ENCODE results near the gene RFX7. TPM values are rescaled to one million over a fixed set of nuclear protein-coding genes. Genes with fewer than 3 reads are reported as not detected.

The RFX7 gene
- total RNA-seq, 1 donor from 2014 or later = 43.8 TPM

DNA sequence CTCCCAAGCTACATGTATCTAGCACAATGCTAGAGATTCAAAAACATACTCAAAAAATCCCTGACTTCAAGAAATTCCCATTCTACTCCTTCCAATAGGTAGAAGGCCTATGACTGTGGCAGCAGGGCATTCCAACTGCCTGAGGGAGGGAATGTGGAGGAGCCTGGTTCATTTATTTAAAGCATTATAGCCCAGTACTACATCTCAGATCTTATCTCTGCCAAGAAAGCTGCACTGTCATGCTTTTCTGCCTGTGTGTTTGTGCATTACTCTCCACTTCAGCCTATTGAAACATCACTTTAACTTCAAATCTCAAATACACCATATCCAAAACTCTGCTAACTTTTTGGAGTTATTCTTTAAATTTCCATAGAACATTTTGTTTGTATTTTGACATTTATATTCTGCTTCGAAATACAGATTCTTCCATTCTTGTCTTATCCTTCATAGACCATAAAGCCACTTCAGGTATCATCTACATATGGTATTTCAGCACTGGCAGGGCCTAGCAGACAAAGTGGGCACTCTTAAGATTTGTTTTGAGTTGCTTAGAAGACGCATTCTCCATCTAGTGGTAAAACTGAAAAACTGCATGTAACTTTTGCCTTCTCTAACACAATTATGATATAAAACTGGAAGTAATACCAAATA is 191.2 kb downstream of the RFX7 start:
- intact Hi-C loops (cut with micrococcal nuclease) = loop anchor here (1.0 to 10.0 kb wide), 9 partner anchors 18 to 644 kb away; partner anchors contain the start of genes CCPG1, NEDD4 and PIERCE2

DNA sequence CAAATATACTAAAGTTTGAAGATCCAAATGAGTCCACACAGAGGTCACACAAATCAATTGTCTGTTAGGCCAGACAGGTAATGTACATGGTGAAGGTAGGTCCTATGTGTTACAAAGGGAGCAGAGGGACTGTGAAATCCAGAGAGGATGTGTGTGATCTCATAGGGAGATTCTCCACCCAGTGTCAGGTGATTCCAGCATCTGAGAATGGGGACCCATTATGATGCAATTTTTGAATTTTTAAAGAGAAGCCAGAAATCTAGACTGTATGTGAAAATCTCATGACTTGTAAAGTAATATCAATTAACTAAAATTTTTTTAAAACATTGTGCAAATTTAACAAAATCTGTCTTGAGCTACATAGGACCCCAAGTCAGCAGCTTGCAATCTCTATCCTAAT is 192.0 kb downstream of the RFX7 start:
- intact Hi-C loops (cut with micrococcal nuclease) = loop anchor here (1.0 to 10.0 kb wide), 9 partner anchors 17 to 643 kb away; partner anchors contain the start of genes CCPG1, NEDD4 and PIERCE2

DNA sequence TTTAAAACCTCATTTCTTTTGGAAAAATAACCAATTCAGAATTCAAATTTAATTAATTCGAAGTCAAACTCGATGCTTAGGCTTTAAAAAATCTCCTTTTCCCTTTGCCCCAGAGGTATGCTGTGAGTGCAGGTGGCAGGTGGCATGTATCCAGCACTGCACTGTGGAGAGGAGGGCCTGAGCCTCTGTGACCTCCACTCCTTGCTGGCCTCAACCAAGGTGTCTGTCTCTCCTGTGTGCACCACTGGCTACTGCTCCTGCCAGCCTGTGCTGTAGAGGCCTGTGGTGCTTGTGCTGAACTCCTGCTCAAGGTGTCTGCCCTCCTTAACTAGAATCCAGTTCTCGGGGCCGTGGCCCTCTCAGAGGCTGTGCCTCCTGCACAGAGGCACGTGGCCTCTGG is 194.1 kb downstream of the RFX7 start:
- intact Hi-C loops (cut with micrococcal nuclease) = no loop called here

DNA sequence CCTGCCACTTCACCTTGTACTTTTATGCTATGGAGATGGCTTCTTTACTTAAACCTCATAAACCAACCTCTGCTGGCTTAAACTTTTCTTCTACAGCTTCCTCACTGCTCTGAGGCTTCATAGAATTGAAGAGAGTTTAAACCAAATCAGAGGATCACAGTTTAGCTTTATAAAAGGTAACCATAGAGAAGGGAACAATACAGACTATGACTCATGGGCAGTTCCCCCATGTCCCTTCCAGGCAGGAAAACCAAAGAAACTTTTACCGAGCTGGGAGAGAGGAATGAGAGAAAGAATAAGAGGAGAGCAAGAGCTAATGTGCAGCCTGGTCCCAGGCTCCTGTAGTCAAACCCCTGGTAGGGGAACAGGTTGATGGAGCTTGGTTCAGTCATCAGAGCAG is 196.3 kb downstream of the RFX7 start:
- intact Hi-C loops (cut with micrococcal nuclease) = no loop called here

DNA sequence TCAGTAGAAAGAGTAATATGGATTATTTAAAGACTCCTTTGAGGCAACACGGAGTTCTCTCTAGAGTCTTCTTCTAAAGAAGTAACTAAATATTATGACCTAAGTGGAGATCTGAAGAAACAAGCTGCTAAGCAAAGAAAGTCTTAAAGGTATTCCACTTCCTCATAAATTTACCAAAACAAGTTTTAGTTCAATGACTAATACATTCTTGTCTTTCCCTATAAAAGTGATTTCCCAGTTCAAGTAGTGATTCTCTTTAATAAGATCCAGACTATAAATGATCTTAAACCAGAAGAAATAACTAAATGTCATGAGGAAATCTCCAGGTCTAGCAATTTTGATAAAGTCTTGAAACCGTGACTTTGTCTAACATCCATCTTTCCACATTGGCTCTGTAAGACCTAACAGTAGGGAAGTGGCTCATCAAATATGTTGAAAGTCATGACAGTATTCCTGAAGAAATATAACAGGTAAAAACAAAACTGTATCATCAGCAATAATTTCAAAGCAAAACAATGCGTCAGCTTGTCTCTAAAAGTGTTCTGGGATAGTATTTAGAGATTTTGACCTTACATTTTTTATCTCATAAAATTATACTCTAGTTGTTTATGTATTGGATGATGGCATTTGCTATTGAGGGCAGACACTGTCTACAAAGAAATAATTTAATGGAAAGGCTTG is 198.5 kb downstream of the RFX7 start:
- intact Hi-C loops (cut with micrococcal nuclease) = no loop called here

DNA sequence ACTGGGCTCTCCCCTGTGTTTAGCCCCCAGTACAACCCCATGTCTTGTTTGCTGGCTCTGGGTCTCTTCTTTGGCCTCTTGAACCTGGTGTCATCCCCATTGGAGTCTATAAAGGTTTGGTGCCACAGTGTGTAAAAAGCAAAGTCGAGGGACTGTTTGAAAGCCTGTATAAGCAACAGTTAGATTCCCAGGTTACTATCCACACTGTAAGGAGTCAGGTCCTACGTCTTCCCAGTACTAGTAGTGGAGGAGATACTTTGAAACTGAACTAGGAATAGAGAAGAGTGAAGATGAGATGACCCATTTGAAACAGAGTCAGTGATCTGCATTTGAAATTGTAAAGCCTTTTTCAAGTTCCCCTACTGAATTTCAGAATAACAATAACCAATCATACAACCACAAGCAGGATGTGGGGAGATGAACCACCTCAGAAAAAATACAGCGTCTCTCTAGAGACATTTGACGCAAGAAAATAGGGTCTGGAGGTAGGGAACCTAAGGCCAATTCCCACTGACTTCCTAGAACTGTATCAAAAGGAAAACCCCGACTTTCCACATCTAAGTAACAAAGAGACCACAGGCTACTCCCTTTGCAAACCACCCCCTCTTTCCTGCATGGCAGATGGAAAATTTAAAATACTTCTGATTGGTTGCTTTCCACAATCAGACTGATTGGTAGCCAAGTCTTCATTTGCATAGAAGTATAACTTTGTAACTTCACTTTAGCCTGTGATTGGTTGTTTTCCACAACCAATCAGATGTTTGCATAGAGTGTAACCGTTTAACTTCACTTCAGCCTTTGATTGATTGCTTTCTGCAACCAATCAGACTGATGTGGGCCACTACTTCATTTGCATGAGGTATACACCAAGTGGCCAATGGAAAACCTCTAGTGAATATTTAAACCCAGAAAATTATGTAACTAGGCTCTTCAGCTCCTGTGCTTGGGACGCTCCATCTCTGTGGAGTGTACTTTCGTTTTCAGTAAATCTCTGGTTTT is 200.4 kb downstream of the RFX7 start:
- intact Hi-C loops (cut with micrococcal nuclease) = loop anchor here (1.0 to 5.0 kb wide), 5 partner anchors 50 to 726 kb away; partner anchors contain the start of genes CCPG1, NEDD4, PIERCE2 and PIGB

DNA sequence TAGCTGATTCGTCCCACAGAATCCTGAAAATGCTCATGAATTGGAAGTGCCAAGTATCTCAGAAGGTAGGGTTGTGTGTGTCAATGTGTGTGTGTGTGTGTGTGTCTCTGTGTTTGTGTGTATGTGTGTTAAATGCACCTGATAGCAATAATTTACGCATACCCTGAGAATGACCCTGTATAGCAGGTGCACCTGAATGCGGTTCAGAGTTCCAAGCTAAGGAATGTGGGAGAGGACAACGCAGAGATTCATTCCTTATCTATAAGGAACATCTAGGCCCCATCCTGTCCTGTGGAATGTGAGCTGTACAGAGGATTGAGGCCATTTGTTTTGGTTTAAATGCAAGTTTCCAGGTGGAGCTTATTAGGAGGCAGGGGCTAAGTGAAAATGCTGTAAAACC is 201.2 kb downstream of the RFX7 start:
- intact Hi-C loops (cut with micrococcal nuclease) = loop anchor here (5.0 kb wide), 3 partner anchors 325 to 725 kb away; partner anchors contain the start of genes CCPG1, PIERCE2, PIGB and PIGBOS1

DNA sequence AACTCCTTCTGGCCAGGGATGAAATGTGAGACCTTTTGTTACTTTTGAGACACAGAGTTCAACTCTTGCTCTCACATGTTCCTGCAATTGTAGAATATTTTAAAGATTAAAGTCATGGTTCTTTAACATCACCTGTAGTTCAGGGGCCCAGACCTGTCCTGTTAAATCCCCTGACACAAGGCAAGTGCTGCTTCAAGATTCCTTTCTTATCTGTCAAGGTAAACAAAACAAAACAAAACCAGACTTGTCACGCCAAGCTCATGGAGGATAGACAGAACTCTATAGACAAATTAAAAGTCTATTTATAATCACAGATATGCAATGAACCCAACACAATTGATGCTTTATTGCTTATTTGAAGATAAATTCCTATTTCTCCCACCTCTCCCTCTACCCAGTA is 201.6 kb downstream of the RFX7 start:
- intact Hi-C loops (cut with micrococcal nuclease) = loop anchor here (5.0 kb wide), 3 partner anchors 325 to 725 kb away; partner anchors contain the start of genes CCPG1, PIERCE2, PIGB and PIGBOS1

DNA sequence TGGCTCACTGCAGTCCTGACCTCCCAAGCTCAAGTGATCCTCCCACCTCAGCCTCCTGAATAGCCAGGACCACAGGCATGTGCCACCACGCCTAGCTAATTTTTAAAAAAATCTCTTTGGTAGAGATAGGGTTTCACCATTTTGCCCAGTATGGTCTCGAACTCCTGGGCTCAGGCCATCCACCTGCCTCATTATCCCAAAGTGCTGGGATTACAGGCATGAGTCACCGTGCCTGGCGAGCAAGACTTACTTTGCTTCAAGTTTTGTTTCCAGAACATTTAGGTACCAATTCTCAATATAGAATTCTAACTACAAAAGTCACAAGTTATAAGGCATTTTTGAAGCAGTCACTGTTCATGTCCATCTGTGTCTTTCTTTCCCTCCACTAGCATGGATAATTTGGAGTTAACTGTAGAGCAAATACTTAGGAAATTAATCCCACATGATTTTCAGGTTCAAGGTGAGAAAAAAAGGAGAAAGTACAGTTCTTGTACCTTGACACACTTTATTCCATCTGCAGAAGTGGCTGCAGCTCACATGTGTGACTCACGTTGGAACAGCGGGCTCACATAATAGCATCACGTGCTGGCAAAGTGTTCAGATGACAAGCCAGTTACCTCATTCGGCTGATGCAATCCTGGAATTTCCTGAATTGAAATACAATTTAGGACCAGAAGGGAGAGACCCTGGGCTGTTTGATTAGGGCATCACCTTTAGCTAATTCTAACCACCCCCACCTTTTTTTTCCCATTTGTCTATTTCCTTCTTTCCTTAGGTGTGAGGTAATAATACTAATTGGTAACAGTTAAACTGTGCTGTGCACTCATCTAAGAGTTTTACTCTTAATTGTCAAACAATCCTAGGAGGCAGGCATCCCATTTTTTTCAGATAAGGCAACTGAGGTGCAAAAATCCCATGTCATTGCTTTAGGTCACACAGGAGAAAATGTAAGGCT is 203.3 kb downstream of the RFX7 start:
- intact Hi-C loops (cut with micrococcal nuclease) = loop anchor here (5.0 kb wide), 3 partner anchors 327 to 723 kb away; partner anchors contain the start of genes CCPG1, PIERCE2, PIGB and PIGBOS1

DNA sequence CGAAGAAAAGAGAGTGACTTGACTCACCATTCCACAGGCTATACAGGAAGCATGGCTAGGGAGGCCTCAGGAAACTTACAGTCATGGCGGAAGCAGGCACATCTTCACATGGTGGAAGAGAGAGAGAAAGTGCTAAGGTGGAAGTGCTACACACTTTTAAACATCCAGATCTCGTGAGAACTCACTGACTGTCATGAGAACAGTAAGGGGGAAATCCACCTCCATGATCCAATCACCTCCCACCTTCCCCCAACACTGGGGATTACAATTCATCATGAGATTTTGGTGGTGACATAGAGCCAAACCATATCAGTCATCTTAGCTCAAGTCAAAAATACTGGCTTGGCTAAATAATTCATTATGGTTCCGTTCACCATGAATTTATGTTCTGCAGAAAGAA is 205.0 kb downstream of the RFX7 start:
- intact Hi-C loops (cut with micrococcal nuclease) = no loop called here

DNA sequence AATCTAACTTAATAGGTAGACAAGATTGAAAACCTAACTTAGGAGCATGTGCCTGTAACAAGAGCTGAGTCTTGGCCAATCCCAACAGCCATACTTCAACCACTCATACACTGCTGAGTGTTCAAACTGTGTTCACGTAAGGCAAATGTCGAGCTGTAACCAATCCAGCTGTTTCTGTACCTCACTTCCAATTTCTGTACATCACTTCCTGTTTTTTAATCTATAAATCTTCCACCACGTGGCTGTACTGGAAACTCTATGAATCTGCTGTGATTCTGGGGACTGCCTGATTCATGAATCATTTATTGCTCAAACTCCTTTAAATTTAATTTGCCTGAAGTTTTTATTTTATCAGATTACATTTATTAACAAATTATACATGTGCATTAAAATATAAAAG is 205.7 kb downstream of the RFX7 start:
- intact Hi-C loops (cut with micrococcal nuclease) = no loop called here

Other genes starting within 250 kb of the RFX7 start
- 0.71 and 0.90 TPM in 2 replicates for gene TEX9, start 121.5 kb upstream of the RFX7 start, total RNA-seq
- gene MNS1, start 221.3 kb upstream of the RFX7 start, total RNA-seq = not detected in 2 replicates